IMR-90 (cell line): ENCODE results near the gene MTX2. TPM values are rescaled to one million over a fixed set of nuclear protein-coding genes. Genes with fewer than 3 reads are reported as not detected.
"Not testable (repeated sequence)": the region's sequence is repeated elsewhere in the genome, so short reads cannot be mapped to it uniquely, and the experiment has no call there.

ENCODE experiments used
- ATAC-seq: fragments of 200-7000 bp; cut with Tn5 transposase; 2 replicates; pipeline ENCODE4 v1.9.1; 2020; ENCODE audit warnings: low read depth, mild to moderate bottlenecking, moderate library complexity
- BruUV-seq: library from RNA; stranded (reverse); fragments of 400-500 nt; replicated peaks from 2 replicates; lab custom pipeline; 2021; lab: Mats Ljungman, UMichigan
- CTCF ChIA-PET: fragments of 300-600 bp; formaldehyde crosslinking; extraction: SDS; loops from one replicate; lab custom pipeline; 2021; ENCODE audit warnings: antibody characterized with exemption; lab: Yijun Ruan, JAX
- POLR2A ChIA-PET: fragments of 300-600 bp; sonication (Branson Sonifier 250); formaldehyde crosslinking; loops from one replicate; lab custom pipeline; 2022; ENCODE audit warnings: antibody characterized with exemption; ENCODE audit not compliant: unreplicated experiment; lab: Charles Lee
- DNase-seq: peaks from one replicate; pipeline ENCODE4 v3.0.0; 2013
- H2AFZ ChIP-seq: replicated peaks from 2 replicates; pipeline ENCODE3; 2013; ENCODE audit warnings: low read length, mild to moderate bottlenecking; ENCODE audit not compliant: poor library complexity
- H2AK5ac ChIP-seq: 2 replicates; pipeline ENCODE4 v1.6.1; 2013; ENCODE audit warnings: low read depth, low read length, inconsistent platforms
- H2AK9ac ChIP-seq: replicated peaks from 2 replicates; pipeline ENCODE3; 2013; ENCODE audit warnings: mild to moderate bottlenecking, low read depth, low read length, moderate library complexity; ENCODE audit not compliant: poor library complexity
- H2BK120ac ChIP-seq: 2 replicates; pipeline ENCODE4 v1.6.1; 2013; ENCODE audit warnings: low read depth, low read length, inconsistent platforms
- H2BK15ac ChIP-seq: 3 replicates; pipeline ENCODE4 v1.6.1; 2013; ENCODE audit warnings: low read depth, low read length, inconsistent platforms
- H2BK20ac ChIP-seq: 2 replicates; pipeline ENCODE4 v1.6.1; 2013; ENCODE audit warnings: low read depth, mild to moderate bottlenecking, inconsistent platforms, low read length, moderate library complexity
- H2BK5ac ChIP-seq: 2 replicates; pipeline ENCODE4 v1.6.1; 2013; ENCODE audit warnings: mild to moderate bottlenecking, low read depth, low read length, inconsistent platforms; ENCODE audit not compliant: poor library complexity, severe bottlenecking
- H3K14ac ChIP-seq: replicated peaks from 2 replicates; pipeline ENCODE4 v1.6.1; 2013; ENCODE audit warnings: low read depth, low read length, inconsistent platforms
- H3K18ac ChIP-seq: 2 replicates; pipeline ENCODE4 v1.6.1; 2013; ENCODE audit warnings: low read depth, low read length, control low read depth
- H3K23ac ChIP-seq: 2 replicates; pipeline ENCODE4 v1.6.1; 2013; ENCODE audit warnings: low read depth, low read length, inconsistent platforms
- H3K27ac ChIP-seq: 2 replicates; pipeline ENCODE4 v1.5.1; 2013; ENCODE audit warnings: mild to moderate bottlenecking, control low read depth, low read length; ENCODE audit not compliant: insufficient read depth
- H3K27me3 ChIP-seq: 2 replicates; pipeline ENCODE4 v1.6.1; 2013; ENCODE audit warnings: low read length; ENCODE audit not compliant: control insufficient read depth, insufficient read depth
- H3K36me3 ChIP-seq: 2 replicates; pipeline ENCODE4 v1.6.1; 2013; ENCODE audit warnings: low read length, mixed read lengths; ENCODE audit not compliant: control insufficient read depth, insufficient read depth
- H3K4ac ChIP-seq: 2 replicates; pipeline ENCODE4 v1.6.1; 2013; ENCODE audit warnings: low read depth, low read length, inconsistent platforms
- H3K4me1 ChIP-seq: 2 replicates; pipeline ENCODE4 v1.6.1; 2013; ENCODE audit warnings: low read length, mixed read lengths; ENCODE audit not compliant: control insufficient read depth, insufficient read depth
- H3K4me2 ChIP-seq: 2 replicates; pipeline ENCODE4 v1.6.1; 2013; ENCODE audit warnings: low read depth, mild to moderate bottlenecking, control low read depth, low read length, moderate library complexity
- H3K4me3 ChIP-seq: 2 replicates; pipeline ENCODE4 v1.5.1; 2013; ENCODE audit warnings: low read depth, mild to moderate bottlenecking, control low read depth, low read length, moderate library complexity; ENCODE audit not compliant: insufficient read depth
- H3K56ac ChIP-seq: 2 replicates; pipeline ENCODE4 v1.6.1; 2013; ENCODE audit warnings: low read length, inconsistent platforms; ENCODE audit not compliant: insufficient read depth; ENCODE audit errors: extremely low read depth
- H3K79me1 ChIP-seq, 2 experiments: 2 replicates each; pipeline ENCODE4 v1.6.1; 2013; ENCODE audit warnings: low read length in 2 of 2, inconsistent platforms in 1 of 2, low read depth in 1 of 2
- H3K9ac ChIP-seq: 2 replicates; pipeline ENCODE4 v1.6.1; 2013; ENCODE audit warnings: low read depth, low read length, control low read depth
- H3K9me1 ChIP-seq: 2 replicates; pipeline ENCODE4 v1.6.1; 2013; ENCODE audit warnings: low read length, inconsistent platforms; ENCODE audit not compliant: insufficient read depth
- H3K9me3 ChIP-seq: 2 replicates; pipeline ENCODE4 v1.6.1; 2013; ENCODE audit warnings: low read length; ENCODE audit not compliant: control insufficient read depth, insufficient read depth
- H4K20me1 ChIP-seq: 2 replicates; pipeline ENCODE4 v1.6.1; 2013; ENCODE audit warnings: low read length, inconsistent platforms; ENCODE audit not compliant: insufficient read depth
- H4K5ac ChIP-seq: 2 replicates; pipeline ENCODE4 v1.6.1; 2013; ENCODE audit warnings: mild to moderate bottlenecking, low read depth, low read length, control low read depth
- H4K8ac ChIP-seq, 2 experiments: 2 replicates each; pipeline ENCODE4 v1.6.1; 2013; ENCODE audit warnings: low read depth in 2 of 2, low read length in 2 of 2, control low read depth in 1 of 2, inconsistent platforms in 1 of 2
- H4K91ac ChIP-seq: 2 replicates; pipeline ENCODE4 v1.6.1; 2013; ENCODE audit warnings: low read depth, low read length, inconsistent platforms; ENCODE audit not compliant: insufficient read depth
- CHD1 ChIP-seq: IDR thresholded peaks from 2 replicates; pipeline ENCODE4 v1.6.1; 2012; ENCODE audit warnings: low read depth, low read length, improper control_type of control experiment
- MAZ ChIP-seq: IDR thresholded peaks from 2 replicates; pipeline ENCODE4 v1.6.1; 2012; ENCODE audit warnings: low read depth, mild to moderate bottlenecking, low read length, improper control_type of control experiment, moderate library complexity, borderline replicate concordance
- RAD21 ChIP-seq: IDR thresholded peaks from 2 replicates; pipeline ENCODE4 v1.6.1; 2012; ENCODE audit warnings: low read length, improper control_type of control experiment
- WGBS, 2 experiments: methylation state at CpG; one replicate each; pipeline versions ENCODE4 v1.1.5 to v1.1.7; 2013; ENCODE audit warnings: missing lambda C conversion rate in 2 of 2; ENCODE audit not compliant: insufficient read length in 1 of 2; ENCODE audit errors: extremely low coverage in 2 of 2; 5-methylcytosine and 5-hydroxymethylcytosine counted together
- dilution Hi-C: fragments of 300-500 bp; cut with HindIII; formaldehyde crosslinking; loops from one replicate; pipeline ENCODE4 v1.14.3; 2018; ENCODE audit warnings: low sequenced_read_pairs; ENCODE audit not compliant: unreplicated experiment
- in situ Hi-C: fragments of 300-500 bp; cut with MboI; formaldehyde crosslinking; loops from 3 replicates; pipeline ENCODE4 v1.14.3; 2019; ENCODE audit warnings: low sequenced_read_pairs, inconsistent platforms, mixed read lengths
- intact Hi-C: fragments of 100-400 bp; cut with micrococcal nuclease; formaldehyde crosslinking; loops from 2 replicates; pipeline ENCODE4 v1.10.0; 2022
- polyA plus RNA-seq, 3 experiments: library from polyadenylated mRNA; depleted of rRNA; stranded (reverse); fragments of >200 nt; gene quantifications; 2 replicates each; pipeline ENCODE4 v1.2.3, GENCODE V29; 2012; ENCODE audit warnings: low replicate concordance in 1 of 3
- total RNA-seq: library from RNA; depleted of rRNA; stranded (reverse); fragments of >200 nt; gene quantifications from 2 replicates; pipeline ENCODE4 v1.2.3, GENCODE V29; 2012

The MTX2 gene
- total and polyA plus RNA-seq, 2 of the 4 experiments (the other 2 are of a cell fraction): 24.9 to 37.8 TPM

GRCh38 chr2:176297737-176298136, 28.5 kb downstream of the MTX2 start:
- Histone ChIP-seq H3K27me3 (no peaks in the 10 kb centered on the region), H2BK15ac (no peak overlapping the region), H3K23ac (no peak overlapping the region), H3K4me1 (no peaks in the 10 kb centered on the region), H3K4me3 (no peak overlapping the region), H3K18ac (no peak overlapping the region), H4K5ac (no peak overlapping the region), H3K27ac (no peak overlapping the region), H4K91ac (no peak overlapping the region), H2BK120ac (no peak overlapping the region), H2BK20ac (no peak overlapping the region), H2AK5ac (no peak overlapping the region), H4K20me1 (no peaks in the 10 kb centered on the region), H3K9me3 (no peaks in the 10 kb centered on the region), H3K79me1 (peaks cover 0 to 5% of the 10 kb centered on the region in 2 experiments; a peak in 2 of 4 replicates), H3K4me2 (no peak overlapping the region), H3K9me1 (peaks cover 4% of the 10 kb centered on the region; the same call in 1 of the 2 replicates), H2AK9ac (no peak overlapping the region), H3K56ac (no peak overlapping the region), H3K14ac (no peak overlapping the region), H2BK5ac (no peak overlapping the region), H3K9ac (no peak overlapping the region), H3K36me3 (peaks cover 3% of the 10 kb centered on the region; the same call in 1 of the 2 replicates), H3K4ac (no peak overlapping the region), H4K8ac (no peak overlapping the region), H2AFZ (no peak overlapping the region)
- dilution Hi-C loops (no loop called here), intact Hi-C loops (no loop called here), in situ Hi-C loops (no loop called here)
- POLR2A ChIA-PET: no interaction called here
- WGBS, 2 experiments: no CpG with 5 or more reads among the region's 1 CpG
- TF ChIP-seq CHD1 (no peak), RAD21 (no peak), MAZ (no peak)
- no TSS peak for BruUV-seq
- CTCF ChIA-PET: interaction anchor here (0.7 kb wide), 1 partner anchor 120 kb away, joined by 3 read pairs; no protein-coding TSS in a partner anchor
- ATAC-seq (no peak), DNase-seq (no peak)

GRCh38 chr2:176306020-176306419, 36.8 kb downstream of the MTX2 start:
- H2AK9ac ChIP-seq, H4K5ac ChIP-seq, H4K91ac ChIP-seq, H3K27me3 ChIP-seq, CTCF ChIA-PET, H3K18ac ChIP-seq, H3K79me1 ChIP-seq, BruUV-seq, H3K9me1 ChIP-seq, H3K23ac ChIP-seq, DNase-seq, H2AFZ ChIP-seq, H4K8ac ChIP-seq, H2BK20ac ChIP-seq, in situ Hi-C loops, ATAC-seq, H2BK15ac ChIP-seq, H3K4me3 ChIP-seq, H4K20me1 ChIP-seq, H3K4me2 ChIP-seq, dilution Hi-C loops, H3K27ac ChIP-seq, H2BK5ac ChIP-seq, H2AK5ac ChIP-seq, H3K36me3 ChIP-seq, H3K9ac ChIP-seq, H3K4ac ChIP-seq, H3K56ac ChIP-seq, H3K9me3 ChIP-seq, H3K14ac ChIP-seq, POLR2A ChIA-PET, H2BK120ac ChIP-seq, H3K4me1 ChIP-seq, intact Hi-C loops: not testable (repeated sequence)
- no CpG with 5 or more reads among the region's 1 CpG for WGBS, 2 experiments
